Stimulated activated CD8-positive, alpha-beta memory T cell treated with anti-CD3 and anti-CD28 coated beads, Interleukin-12 subunit alpha, Interleukin-12 subunit beta, amount 100 ng/mL, for 1 hour (primary cell): ENCODE data around the gene ARF3.

Experiments used
- DNase-seq: peaks from one replicate; pipeline ENCODE4 v3.0.0-alpha.2; 2020; ENCODE audit warnings: low read depth

Gene ARF3

GRCh38 chr12:48981757-48982157, 24.5 kb upstream of the ARF3 start:
- DNase-seq = no peak

- no peak for DNase-seq
Measured at GRCh38 chr12:48980953-48981756, 23.9 kb upstream of the ARF3 start.

GRCh38 chr12:48980389-48980952, 23.2 kb upstream of the ARF3 start:
- no peak for DNase-seq

GRCh38 chr12:48979602-48980388, 22.5 kb upstream of the ARF3 start:
- DNase-seq = no peak

GRCh38 chr12:48978741-48979601, 21.7 kb upstream of the ARF3 start:
- DNase-seq = no peak

GRCh38 chr12:48978291-48978740, 21.0 kb upstream of the ARF3 start, which contains the start of gene WNT1:
Gene WNT1 (plus strand): TSS chr12:48978322. CDS start chr12:48978651, 329 bp downstream.
- DNase-seq = no peak

GRCh38 chr12:48977290-48978281, 20.3 kb upstream of the ARF3 start:
- peak; percentile 60 for DNase-seq

GRCh38 chr12:48973941-48974673, 16.8 kb upstream of the ARF3 start:
- no peak for DNase-seq

GRCh38 chr12:48973531-48973930, 16.2 kb upstream of the ARF3 start:
- DNase-seq = no peak

- DNase-seq = no peak
Measured at GRCh38 chr12:48972952-48973483, 15.7 kb upstream of the ARF3 start.

GRCh38 chr12:48972213-48972951, 15.1 kb upstream of the ARF3 start:
- no peak for DNase-seq

- DNase-seq = no peak
Measured at GRCh38 chr12:48970702-48971334, 13.5 kb upstream of the ARF3 start.

GRCh38 chr12:48969833-48970701, 12.8 kb upstream of the ARF3 start:
- no peak for DNase-seq

GRCh38 chr12:48969160-48969771, 12.0 kb upstream of the ARF3 start:
- no peak for DNase-seq

GRCh38 chr12:48968467-48968866, 11.2 kb upstream of the ARF3 start:
- no peak for DNase-seq

- DNase-seq = no peak
Measured at GRCh38 chr12:48967991-48968390, 10.7 kb upstream of the ARF3 start.
